GM12878 (cell line): Measurements from ENCODE around the gene IRS1. TPM values are rescaled to one million over a fixed set of nuclear protein-coding genes. Genes with fewer than 3 reads are reported as not detected.

ENCODE experiments used
- CBFB ChIP-seq: IDR thresholded peaks from 2 replicates; pipeline ENCODE4 v1.6.1; 2016; ENCODE audit warnings: antibody characterized with exemption, low read depth
- EED ChIP-seq: sonication (generic); IDR thresholded peaks from 2 replicates; pipeline ENCODE4 v1.6.1; 2016; ENCODE audit warnings: antibody characterized with exemption, low read depth
- EGR1 ChIP-seq, 2 experiments: IDR thresholded peaks; 1 replicate in 1 of 2; 2 replicates in 1 of 2; pipeline ENCODE4 v1.6.1; 2011 to 2012; ENCODE audit warnings: low read depth in 2 of 2, low read length in 2 of 2, borderline replicate concordance in 1 of 2, mild to moderate bottlenecking in 1 of 2, moderate library complexity in 1 of 2
- HDGF ChIP-seq: fragments of 450-650 bp; IDR thresholded peaks from 2 replicates; pipeline ENCODE4 v1.6.1; 2016; ENCODE audit warnings: antibody characterized with exemption
- IKZF1 ChIP-seq: fragments of 450-650 bp; conservative IDR thresholded peaks from 2 replicates; pipeline ENCODE4 v1.6.1; 2017; ENCODE audit warnings: antibody characterized with exemption, mild to moderate bottlenecking
- MTA2 ChIP-seq: fragments of 450-650 bp; IDR thresholded peaks from 2 replicates; pipeline ENCODE4 v1.6.1; 2016; ENCODE audit warnings: low read depth, mild to moderate bottlenecking, moderate library complexity
- NFYB ChIP-seq: IDR thresholded peaks from 2 replicates; pipeline ENCODE4 v1.6.1; 2011; ENCODE audit warnings: low read depth, mild to moderate bottlenecking, low read length, improper control_type of control experiment, moderate library complexity; ENCODE audit not compliant: insufficient read depth
- NR2C1 ChIP-seq: fragments of 450-650 bp; IDR thresholded peaks from 2 replicates; pipeline ENCODE4 v1.6.1; 2017; ENCODE audit warnings: antibody characterized with exemption, mild to moderate bottlenecking, moderate library complexity
- POLR2A ChIP-seq: IDR thresholded peaks from 2 replicates; pipeline ENCODE4 v1.6.1; 2011; ENCODE audit warnings: low read depth, mild to moderate bottlenecking, low read length
- ZNF622 ChIP-seq: fragments of 450-650 bp; IDR thresholded peaks from 2 replicates; pipeline ENCODE4 v1.6.1; 2017; ENCODE audit warnings: mild to moderate bottlenecking, inconsistent platforms
- polyA plus RNA-seq, 11 experiments: library from polyadenylated mRNA; depleted of rRNA in 4 of 11; unstranded in 6 of 11; stranded (reverse) in 5 of 11; fragments of >200 nt; fragmentation: Nextera tagmentation in 4 of 11; fragmentation: Illumina TruSeq in 1 of 11; extraction: Ambion mirVana in 4 of 11; extraction: Trizol in 1 of 11; gene quantifications; 1 replicate in 1 of 11; 2 replicates in 10 of 11; pipeline versions ENCODE4 v1.2.1 to v1.2.3, GENCODE V29; 2011 to 2016; ENCODE audit warnings: inconsistent platforms in 2 of 11, missing spikeins in 2 of 11, low read depth in 1 of 11
- total RNA-seq, 4 experiments: library from RNA; depleted of rRNA in 3 of 4; stranded (reverse); fragments of >200 nt in 3 of 4; fragmentation: Illumina TruSeq in 1 of 4; extraction: Trizol in 1 of 4; gene quantifications; 2 replicates each; pipeline versions ENCODE4 v1.2.1 to v1.2.3, GENCODE V29; 2013 to 2021
- TF ChIP-seq, protein P1 (sequence below), 3 experiments: IDR thresholded peaks in 2 of 3; conservative IDR thresholded peaks in 1 of 3; 2 replicates each; pipeline ENCODE4 v1.5.1; 2011; ENCODE audit warnings: low read depth in 3 of 3, low read length in 3 of 3, mild to moderate bottlenecking in 3 of 3, control low read depth in 2 of 3, moderate library complexity in 2 of 3, inconsistent platforms in 1 of 3, mixed read lengths in 1 of 3; ENCODE audit not compliant: control insufficient read depth in 2 of 3, insufficient read depth in 1 of 3; ENCODE audit errors: extremely low read depth in 1 of 3
- TF ChIP-seq, protein P2 (sequence below): IDR thresholded peaks from 2 replicates; pipeline ENCODE4 v1.6.1; 2012; ENCODE audit warnings: low read depth, low read length, improper control_type of control experiment
- TF ChIP-seq, protein P3 (sequence below): fragments of 450-650 bp; IDR thresholded peaks from 2 replicates; pipeline ENCODE4 v1.6.1; 2017; ENCODE audit warnings: mild to moderate bottlenecking, moderate library complexity

IRS1 gene
- total and polyA plus RNA-seq, 10 of the 15 experiments (the other 5 are each of a cell fraction or from before 2014, with no cell fraction given) = 0.03 to 1.7 (median 0.34) TPM

DNA sequence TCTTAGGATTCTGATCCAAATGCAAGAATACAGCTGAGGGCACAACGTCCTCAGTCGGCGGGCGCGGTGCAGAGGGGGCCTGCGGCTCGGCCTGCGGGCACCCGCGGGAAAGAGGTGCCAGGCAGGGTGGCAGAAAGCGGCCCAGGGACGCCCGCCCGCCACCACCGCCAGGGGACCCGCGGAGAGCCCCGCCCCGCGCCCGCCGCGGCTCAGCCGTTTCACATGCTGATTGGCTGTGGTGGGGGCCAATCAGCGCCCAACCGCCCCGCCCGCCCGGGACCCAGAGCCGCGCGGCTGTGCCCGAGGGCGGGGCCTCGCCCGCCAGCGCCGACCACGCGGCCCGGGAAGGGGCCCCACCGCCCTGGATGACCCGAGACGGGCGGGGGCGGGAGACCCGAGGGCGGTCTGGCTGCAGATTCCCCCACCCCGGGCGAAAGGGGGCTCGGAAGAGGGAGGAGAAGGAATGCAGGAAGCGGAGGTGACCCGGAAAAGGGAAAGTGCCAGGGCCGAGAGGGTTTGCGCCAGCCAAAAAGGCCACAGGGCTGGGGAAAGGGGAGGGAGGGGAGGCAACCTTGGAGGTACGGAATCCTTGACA lies 8.0 kb downstream of the IRS1 start (continued):
- TF ChIP-seq NFYB = peak; percentile 79; the same call in 1 of the 2 replicates
- no peak for TF ChIP-seq MTA2
- TF ChIP-seq CBFB = 0 out of 2 replicates have a peak, but pooled peaks have one; percentile 26
- 0 out of 2 replicates have a peak, but pooled peaks have one; percentile 37 for TF ChIP-seq NR2C1
- TF ChIP-seq ZNF622 = no peak
- TF ChIP-seq POLR2A = peak; percentile 79
- peak; percentile 84 for TF ChIP-seq IKZF1
- TF ChIP-seq, protein P1, sequence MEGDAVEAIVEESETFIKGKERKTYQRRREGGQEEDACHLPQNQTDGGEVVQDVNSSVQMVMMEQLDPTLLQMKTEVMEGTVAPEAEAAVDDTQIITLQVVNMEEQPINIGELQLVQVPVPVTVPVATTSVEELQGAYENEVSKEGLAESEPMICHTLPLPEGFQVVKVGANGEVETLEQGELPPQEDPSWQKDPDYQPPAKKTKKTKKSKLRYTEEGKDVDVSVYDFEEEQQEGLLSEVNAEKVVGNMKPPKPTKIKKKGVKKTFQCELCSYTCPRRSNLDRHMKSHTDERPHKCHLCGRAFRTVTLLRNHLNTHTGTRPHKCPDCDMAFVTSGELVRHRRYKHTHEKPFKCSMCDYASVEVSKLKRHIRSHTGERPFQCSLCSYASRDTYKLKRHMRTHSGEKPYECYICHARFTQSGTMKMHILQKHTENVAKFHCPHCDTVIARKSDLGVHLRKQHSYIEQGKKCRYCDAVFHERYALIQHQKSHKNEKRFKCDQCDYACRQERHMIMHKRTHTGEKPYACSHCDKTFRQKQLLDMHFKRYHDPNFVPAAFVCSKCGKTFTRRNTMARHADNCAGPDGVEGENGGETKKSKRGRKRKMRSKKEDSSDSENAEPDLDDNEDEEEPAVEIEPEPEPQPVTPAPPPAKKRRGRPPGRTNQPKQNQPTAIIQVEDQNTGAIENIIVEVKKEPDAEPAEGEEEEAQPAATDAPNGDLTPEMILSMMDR (IDR thresholded peaks at IDR 0.05 in 2 of 3, conservative IDR thresholded peaks at IDR 0.05 in 1 of 3; ENCODE audit: control insufficient read depth in 2 of 3, extremely low read depth in 1 of 3, insufficient read depth in 1 of 3, low read depth in 3 of 3, low read length in 3 of 3) = peak; percentile 19 to 33 (median 22); a peak in 3 of 6 replicates
- TF ChIP-seq, protein P2, sequence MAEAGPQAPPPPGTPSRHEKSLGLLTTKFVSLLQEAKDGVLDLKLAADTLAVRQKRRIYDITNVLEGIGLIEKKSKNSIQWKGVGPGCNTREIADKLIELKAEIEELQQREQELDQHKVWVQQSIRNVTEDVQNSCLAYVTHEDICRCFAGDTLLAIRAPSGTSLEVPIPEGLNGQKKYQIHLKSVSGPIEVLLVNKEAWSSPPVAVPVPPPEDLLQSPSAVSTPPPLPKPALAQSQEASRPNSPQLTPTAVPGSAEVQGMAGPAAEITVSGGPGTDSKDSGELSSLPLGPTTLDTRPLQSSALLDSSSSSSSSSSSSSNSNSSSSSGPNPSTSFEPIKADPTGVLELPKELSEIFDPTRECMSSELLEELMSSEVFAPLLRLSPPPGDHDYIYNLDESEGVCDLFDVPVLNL = 0 out of 2 replicates have a peak, but pooled peaks have one; percentile 29
- peak; percentile 58; the same call in 1 of the 2 replicates for TF ChIP-seq HDGF
- TF ChIP-seq, protein P3, sequence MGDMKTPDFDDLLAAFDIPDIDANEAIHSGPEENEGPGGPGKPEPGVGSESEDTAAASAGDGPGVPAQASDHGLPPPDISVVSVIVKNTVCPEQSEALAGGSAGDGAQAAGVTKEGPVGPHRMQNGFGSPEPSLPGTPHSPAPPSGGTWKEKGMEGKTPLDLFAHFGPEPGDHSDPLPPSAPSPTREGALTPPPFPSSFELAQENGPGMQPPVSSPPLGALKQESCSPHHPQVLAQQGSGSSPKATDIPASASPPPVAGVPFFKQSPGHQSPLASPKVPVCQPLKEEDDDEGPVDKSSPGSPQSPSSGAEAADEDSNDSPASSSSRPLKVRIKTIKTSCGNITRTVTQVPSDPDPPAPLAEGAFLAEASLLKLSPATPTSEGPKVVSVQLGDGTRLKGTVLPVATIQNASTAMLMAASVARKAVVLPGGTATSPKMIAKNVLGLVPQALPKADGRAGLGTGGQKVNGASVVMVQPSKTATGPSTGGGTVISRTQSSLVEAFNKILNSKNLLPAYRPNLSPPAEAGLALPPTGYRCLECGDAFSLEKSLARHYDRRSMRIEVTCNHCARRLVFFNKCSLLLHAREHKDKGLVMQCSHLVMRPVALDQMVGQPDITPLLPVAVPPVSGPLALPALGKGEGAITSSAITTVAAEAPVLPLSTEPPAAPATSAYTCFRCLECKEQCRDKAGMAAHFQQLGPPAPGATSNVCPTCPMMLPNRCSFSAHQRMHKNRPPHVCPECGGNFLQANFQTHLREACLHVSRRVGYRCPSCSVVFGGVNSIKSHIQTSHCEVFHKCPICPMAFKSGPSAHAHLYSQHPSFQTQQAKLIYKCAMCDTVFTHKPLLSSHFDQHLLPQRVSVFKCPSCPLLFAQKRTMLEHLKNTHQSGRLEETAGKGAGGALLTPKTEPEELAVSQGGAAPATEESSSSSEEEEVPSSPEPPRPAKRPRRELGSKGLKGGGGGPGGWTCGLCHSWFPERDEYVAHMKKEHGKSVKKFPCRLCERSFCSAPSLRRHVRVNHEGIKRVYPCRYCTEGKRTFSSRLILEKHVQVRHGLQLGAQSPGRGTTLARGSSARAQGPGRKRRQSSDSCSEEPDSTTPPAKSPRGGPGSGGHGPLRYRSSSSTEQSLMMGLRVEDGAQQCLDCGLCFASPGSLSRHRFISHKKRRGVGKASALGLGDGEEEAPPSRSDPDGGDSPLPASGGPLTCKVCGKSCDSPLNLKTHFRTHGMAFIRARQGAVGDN = peak; percentile 47
- TF ChIP-seq EED = peak; percentile 67
- peak in 1 of 2 experiments; percentile 91; a peak in 2 of 3 replicates for TF ChIP-seq EGR1 (IDR thresholded peaks at IDR 0.05; ENCODE audit: borderline replicate concordance in 1 of 2, low read depth in 2 of 2, low read length in 2 of 2)
